H9 (cell line): Measurements from ENCODE around the gene RAB35. TPM values are rescaled to one million over a fixed set of nuclear protein-coding genes. Genes with fewer than 3 reads are reported as not detected.

ENCODE experiments used
- DNase-seq: peaks from one replicate; pipeline ENCODE4 v3.0.0-alpha.2; 2017
- H2AFZ ChIP-seq: one replicate; pipeline ENCODE4 v1.6.1; 2013; ENCODE audit warnings: mild to moderate bottlenecking, low read length, control low read depth, moderate library complexity
- H2AK5ac ChIP-seq: 2 replicates; pipeline ENCODE4 v1.6.1; 2013; ENCODE audit warnings: low read length, control low read depth, mixed read lengths; ENCODE audit not compliant: insufficient read length
- H2BK120ac ChIP-seq: one replicate; pipeline ENCODE4 v1.6.1; 2013; ENCODE audit warnings: low read depth, mild to moderate bottlenecking, low read length, control low read depth, inconsistent platforms; ENCODE audit not compliant: poor library complexity, severe bottlenecking
- H2BK12ac ChIP-seq: 2 replicates; pipeline ENCODE4 v1.6.1; 2013; ENCODE audit warnings: low read length, control low read depth, mixed read lengths, low read depth; ENCODE audit not compliant: insufficient read length
- H2BK15ac ChIP-seq: 2 replicates; pipeline ENCODE4 v1.6.1; 2013; ENCODE audit warnings: low read depth, low read length, control low read depth
- H2BK20ac ChIP-seq: one replicate; pipeline ENCODE4 v1.6.1; 2013; ENCODE audit warnings: low read depth, mild to moderate bottlenecking, low read length, control low read depth, inconsistent platforms; ENCODE audit not compliant: poor library complexity, severe bottlenecking
- H2BK5ac ChIP-seq: 2 replicates; pipeline ENCODE4 v1.6.1; 2013; ENCODE audit warnings: low read length, control low read depth, mixed read lengths; ENCODE audit not compliant: insufficient read length
- H3K14ac ChIP-seq: 2 replicates; pipeline ENCODE4 v1.6.1; 2013; ENCODE audit warnings: low read length, control low read depth; ENCODE audit not compliant: insufficient read depth
- H3K18ac ChIP-seq: 2 replicates; pipeline ENCODE4 v1.6.1; 2013; ENCODE audit warnings: low read depth, mild to moderate bottlenecking, mixed read lengths, low read length, control low read depth; ENCODE audit not compliant: insufficient read length
- H3K23ac ChIP-seq: 2 replicates; pipeline ENCODE4 v1.6.1; 2013; ENCODE audit warnings: low read length, control low read depth, mixed read lengths, low read depth; ENCODE audit not compliant: insufficient read length
- H3K23me2 ChIP-seq: 2 replicates; pipeline ENCODE4 v1.6.1; 2013; ENCODE audit warnings: low read depth, mild to moderate bottlenecking, mixed read lengths, low read length, control low read depth; ENCODE audit not compliant: insufficient read length, poor library complexity, severe bottlenecking
- H3K27ac ChIP-seq: 2 replicates; pipeline ENCODE4 v1.5.1; 2013; ENCODE audit warnings: low read length, control low read depth, mixed read lengths, low read depth; ENCODE audit not compliant: insufficient read length
- H3K27me3 ChIP-seq: 2 replicates; pipeline ENCODE4 v1.6.1; 2013; ENCODE audit warnings: low read length, control low read depth, inconsistent platforms; ENCODE audit not compliant: insufficient read depth
- H3K4ac ChIP-seq: 2 replicates; pipeline ENCODE4 v1.6.1; 2013; ENCODE audit warnings: low read depth, mild to moderate bottlenecking, control low read depth, inconsistent platforms, low read length, moderate library complexity
- H3K4me1 ChIP-seq: 2 replicates; pipeline ENCODE4 v1.6.1; 2013; ENCODE audit warnings: low read length, control low read depth, inconsistent platforms; ENCODE audit not compliant: insufficient read depth
- H3K4me2 ChIP-seq: 2 replicates; pipeline ENCODE4 v1.6.1; 2013; ENCODE audit warnings: low read length, control low read depth, mixed read lengths; ENCODE audit not compliant: insufficient read length, insufficient read depth
- H3K56ac ChIP-seq: 2 replicates; pipeline ENCODE4 v1.6.1; 2013; ENCODE audit warnings: low read depth, mild to moderate bottlenecking, mixed read lengths, low read length, control low read depth; ENCODE audit not compliant: insufficient read length
- H3K79me1 ChIP-seq: 2 replicates; pipeline ENCODE4 v1.6.1; 2013; ENCODE audit warnings: low read depth, mild to moderate bottlenecking, moderate library complexity, low read length, control low read depth, inconsistent platforms; ENCODE audit not compliant: insufficient read depth, poor library complexity, severe bottlenecking
- H3K79me2 ChIP-seq: 2 replicates; pipeline ENCODE4 v1.6.1; 2013; ENCODE audit warnings: low read length, control low read depth, inconsistent platforms; ENCODE audit not compliant: insufficient read depth
- H3K9ac ChIP-seq: 2 replicates; pipeline ENCODE4 v1.6.1; 2013; ENCODE audit warnings: low read length, control low read depth, mixed read lengths; ENCODE audit not compliant: insufficient read length; ENCODE audit errors: extremely low read depth
- H3K9me3 ChIP-seq: one replicate; pipeline ENCODE4 v1.6.1; 2013; ENCODE audit warnings: low read depth, low read length, inconsistent platforms; ENCODE audit not compliant: control insufficient read depth
- H3T11ph ChIP-seq: one replicate; pipeline ENCODE4 v1.6.1; 2013; ENCODE audit warnings: mild to moderate bottlenecking, low read length, control low read depth, inconsistent platforms
- H4K20me1 ChIP-seq: one replicate; pipeline ENCODE4 v1.6.1; 2013; ENCODE audit not compliant: control insufficient read depth, insufficient read length, insufficient read depth
- H4K5ac ChIP-seq: 2 replicates; pipeline ENCODE4 v1.6.1; 2013; ENCODE audit warnings: low read depth, mild to moderate bottlenecking, mixed read lengths, low read length, control low read depth; ENCODE audit not compliant: insufficient read length
- H4K8ac ChIP-seq: replicated peaks from 2 replicates; pipeline ENCODE4 v1.6.1; 2013; ENCODE audit warnings: low read length, control low read depth, mixed read lengths, low read depth; ENCODE audit not compliant: insufficient read length
- H4K91ac ChIP-seq: 2 replicates; pipeline ENCODE4 v1.6.1; 2013; ENCODE audit warnings: low read depth, mild to moderate bottlenecking, moderate library complexity, mixed read lengths, low read length, control low read depth; ENCODE audit not compliant: insufficient read length
- H3K27ac Mint-ChIP-seq, 3 experiments: 2 replicates in 2 of 3; 3 replicates in 1 of 3; pipeline ENCODE4 v1.8.0; 2020 to 2021; ENCODE audit warnings: mixed read lengths in 3 of 3, mild to moderate bottlenecking in 1 of 3, moderate library complexity in 1 of 3
- H3K27me3 Mint-ChIP-seq: 2 replicates; pipeline ENCODE4 v1.8.0; 2021; ENCODE audit warnings: low read depth, mild to moderate bottlenecking, moderate library complexity, mixed read lengths
- H3K36me3 Mint-ChIP-seq, 3 experiments: 2 replicates in 2 of 3; 3 replicates in 1 of 3; pipeline ENCODE4 v1.8.0; 2020 to 2021; ENCODE audit warnings: low read depth in 3 of 3, mixed read lengths in 3 of 3; ENCODE audit not compliant: insufficient read depth in 1 of 3
- H3K4me1 Mint-ChIP-seq, 2 experiments: 2 replicates each; pipeline ENCODE4 v1.8.0; 2020; ENCODE audit warnings: mixed read lengths in 2 of 2
- H3K4me3 Mint-ChIP-seq, 2 experiments: 2 replicates in 1 of 2; 3 replicates in 1 of 2; pipeline ENCODE4 v1.8.0; 2020 to 2021; ENCODE audit warnings: mild to moderate bottlenecking in 2 of 2, mixed read lengths in 2 of 2, moderate library complexity in 1 of 2
- H3K9me3 Mint-ChIP-seq, 2 experiments: 2 replicates in 1 of 2; 3 replicates in 1 of 2; pipeline ENCODE4 v1.8.0; 2020; ENCODE audit warnings: mild to moderate bottlenecking in 2 of 2, mixed read lengths in 2 of 2, moderate library complexity in 1 of 2
- WGBS: extraction: QIAGEN DNeasy Blood & Tissue Kit; methylation state at CpG from one replicate; pipeline ENCODE4 v1.1.7; 2013; ENCODE audit warnings: missing lambda C conversion rate, low lambda C conversion rate, mixed read lengths; ENCODE audit not compliant: insufficient read length; ENCODE audit errors: extremely low coverage; 5-methylcytosine and 5-hydroxymethylcytosine counted together
- total RNA-seq: library from RNA; stranded (reverse); gene quantifications from 2 replicates; pipeline ENCODE4 v1.2.1, GENCODE V29; 2021
- TF ChIP-seq, protein P1 (sequence below): fragments of 200-600 bp; sonication (generic); conservative IDR thresholded peaks from 3 replicates; pipeline ENCODE4 v1.8.0; 2021; ENCODE audit warnings: antibody characterized with exemption, mild to moderate bottlenecking

Gene RAB35
- total RNA-seq, 1 experiment from 2014 or later: 60.0 TPM

DNA sequence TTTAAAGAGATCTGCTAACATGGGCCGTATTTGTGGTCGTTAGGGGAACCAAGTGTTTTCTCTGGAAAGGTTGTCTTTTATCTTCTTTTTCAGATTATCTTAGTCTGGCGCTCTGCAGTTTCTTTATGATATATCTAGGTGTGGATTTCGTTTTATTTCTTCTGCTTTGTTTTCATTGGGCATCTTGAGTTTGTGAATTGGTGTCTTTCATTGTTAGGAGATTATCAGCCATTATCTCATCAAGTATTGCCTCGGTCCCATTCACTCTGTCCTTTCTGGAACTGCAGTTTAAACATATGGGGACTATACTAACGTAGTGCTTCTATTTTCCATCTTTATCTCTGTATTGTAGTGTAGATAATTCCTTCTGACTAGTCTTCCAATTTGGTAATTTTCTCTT, 67.1 kb downstream of the RAB35 start:
- H4K8ac ChIP-seq: no peak overlapping the region
- H4K91ac ChIP-seq: no peak overlapping the region
- TF ChIP-seq, protein P1, sequence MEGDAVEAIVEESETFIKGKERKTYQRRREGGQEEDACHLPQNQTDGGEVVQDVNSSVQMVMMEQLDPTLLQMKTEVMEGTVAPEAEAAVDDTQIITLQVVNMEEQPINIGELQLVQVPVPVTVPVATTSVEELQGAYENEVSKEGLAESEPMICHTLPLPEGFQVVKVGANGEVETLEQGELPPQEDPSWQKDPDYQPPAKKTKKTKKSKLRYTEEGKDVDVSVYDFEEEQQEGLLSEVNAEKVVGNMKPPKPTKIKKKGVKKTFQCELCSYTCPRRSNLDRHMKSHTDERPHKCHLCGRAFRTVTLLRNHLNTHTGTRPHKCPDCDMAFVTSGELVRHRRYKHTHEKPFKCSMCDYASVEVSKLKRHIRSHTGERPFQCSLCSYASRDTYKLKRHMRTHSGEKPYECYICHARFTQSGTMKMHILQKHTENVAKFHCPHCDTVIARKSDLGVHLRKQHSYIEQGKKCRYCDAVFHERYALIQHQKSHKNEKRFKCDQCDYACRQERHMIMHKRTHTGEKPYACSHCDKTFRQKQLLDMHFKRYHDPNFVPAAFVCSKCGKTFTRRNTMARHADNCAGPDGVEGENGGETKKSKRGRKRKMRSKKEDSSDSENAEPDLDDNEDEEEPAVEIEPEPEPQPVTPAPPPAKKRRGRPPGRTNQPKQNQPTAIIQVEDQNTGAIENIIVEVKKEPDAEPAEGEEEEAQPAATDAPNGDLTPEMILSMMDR: no peak
- no peak overlapping the region for H2BK20ac ChIP-seq
- Mint-ChIP-seq H3K36me3 (peaks cover 0 to 7% (median 7%) of the 10 kb centered on the region in 3 experiments; a peak in 4 of 7 replicates), H3K4me3 (no peak overlapping the region), H3K9me3 (peaks cover 0 to 2% of the 10 kb centered on the region in 2 experiments; a peak in 2 of 5 replicates), H3K27ac (no peak overlapping the region), H3K4me1 (no peaks in the 10 kb centered on the region), H3K27me3 (no peaks in the 10 kb centered on the region)
- no peaks in the 10 kb centered on the region for H3K79me1 ChIP-seq
- no peak overlapping the region for H3K9ac ChIP-seq
- H4K5ac ChIP-seq: no peak overlapping the region
- H3K9me3 ChIP-seq: no peaks in the 10 kb centered on the region
- H3T11ph ChIP-seq: no peak overlapping the region
- H3K23ac ChIP-seq: no peak overlapping the region
- no peaks in the 10 kb centered on the region for H4K20me1 ChIP-seq
- DNase-seq: no peak
- H2BK12ac ChIP-seq: no peak overlapping the region
- H3K79me2 ChIP-seq: no peaks in the 10 kb centered on the region
- no peak overlapping the region for H3K14ac ChIP-seq
- H2BK15ac ChIP-seq: no peak overlapping the region
- H2AFZ ChIP-seq: no peak overlapping the region
- no peaks in the 10 kb centered on the region for H3K4me1 ChIP-seq
- no peak overlapping the region for H3K4ac ChIP-seq
- H3K18ac ChIP-seq: no peak overlapping the region
- no CpG with 5 or more reads among the region's 6 CpGs for WGBS
- no peaks in the 10 kb centered on the region for H3K23me2 ChIP-seq
- no peak overlapping the region for H2BK5ac ChIP-seq
- H3K56ac ChIP-seq: no peak overlapping the region
- no peak overlapping the region for H3K27ac ChIP-seq
- no peaks in the 10 kb centered on the region for H3K27me3 ChIP-seq
- no peak overlapping the region for H2BK120ac ChIP-seq
- H3K4me2 ChIP-seq: no peak overlapping the region
- H2AK5ac ChIP-seq: no peak overlapping the region
